OCI-LY7 (cell line): ENCODE results near the gene ADH1B.

ENCODE experiments used
- CTCF ChIP-seq: fragments of 200-600 bp; sonication (generic); conservative IDR thresholded peaks from 2 replicates; pipeline ENCODE4 v1.5.1; 2014; ENCODE audit warnings: mild to moderate bottlenecking, antibody characterized with exemption, low read length, moderate library complexity, mixed read lengths
- EZH2phosphoT487 ChIP-seq: fragments of 200-600 bp; sonication (generic); IDR thresholded peaks from 2 replicates; pipeline ENCODE4 v1.6.1; 2018; ENCODE audit warnings: low read depth, borderline replicate concordance, mild to moderate bottlenecking, mixed run types, antibody characterized with exemption, low read length, moderate library complexity, mixed read lengths

GRCh38 chr4:99323756-99324155, 2.6 kb upstream of the ADH1B start:
- no peak for TF ChIP-seq CTCF
- TF ChIP-seq EZH2phosphoT487, result no peak
